Calu3 (cell line): ENCODE measurements around the gene ZNF25. TPM values are rescaled to one million over a fixed set of nuclear protein-coding genes. Genes with fewer than 3 reads are reported as not detected.
A peak's percentile ranks its signal among the peaks of the same experiment; 100 is the strongest.

Source experiments
- BruUV-seq: library from RNA; stranded (reverse); fragments of 400-500 nt; replicated peaks from 2 replicates; lab custom pipeline; 2021; lab: Mats Ljungman, UMichigan
- CTCF ChIA-PET: fragments of 300-600 bp; sonication (Branson Sonifier 250); formaldehyde crosslinking; loops from one replicate; lab custom pipeline; 2022; ENCODE audit warnings: antibody characterized with exemption; lab: Charles Lee
- DNase-seq: peaks from one replicate; pipeline ENCODE4 v3.0.0; 2022
- H3K27ac Mint-ChIP-seq: one replicate; pipeline ENCODE4 v1.8.0; 2022; ENCODE audit warnings: mixed read lengths; ENCODE audit not compliant: unreplicated experiment
- H3K27me3 Mint-ChIP-seq: one replicate; pipeline ENCODE4 v1.8.0; 2022; ENCODE audit warnings: mixed read lengths; ENCODE audit not compliant: unreplicated experiment
- H3K36me3 Mint-ChIP-seq: one replicate; pipeline ENCODE4 v1.8.0; 2022; ENCODE audit warnings: mild to moderate bottlenecking, moderate library complexity, mixed read lengths; ENCODE audit not compliant: insufficient read depth, unreplicated experiment
- H3K4me1 Mint-ChIP-seq: one replicate; pipeline ENCODE4 v1.8.0; 2022; ENCODE audit warnings: mild to moderate bottlenecking, low read depth, mixed read lengths; ENCODE audit not compliant: unreplicated experiment
- H3K4me3 Mint-ChIP-seq: one replicate; pipeline ENCODE4 v1.8.0; 2022; ENCODE audit warnings: mild to moderate bottlenecking, low read depth, moderate library complexity, mixed read lengths; ENCODE audit not compliant: unreplicated experiment
- H3K9me3 Mint-ChIP-seq: one replicate; pipeline ENCODE4 v1.8.0; 2022; ENCODE audit warnings: low read depth, mixed read lengths; ENCODE audit not compliant: unreplicated experiment
- CTCF ChIP-seq: fragments of 200-600 bp; IDR thresholded peaks from one replicate; pipeline ENCODE4 v1.8.0; 2022; ENCODE audit warnings: antibody characterized with exemption; ENCODE audit not compliant: unreplicated experiment
- intact Hi-C: fragments of 100-400 bp; cut with micrococcal nuclease; formaldehyde crosslinking; loops from one replicate; pipeline ENCODE4 v1.10.0; 2022; ENCODE audit not compliant: unreplicated experiment
- total RNA-seq: library from RNA; stranded (reverse); gene quantifications from 2 replicates; pipeline ENCODE4 v1.2.3, GENCODE V29; 2022

ZNF25 gene
- total RNA-seq, 1 experiment from 2014 or later: 2.8 TPM

- CTCF ChIA-PET: interaction anchor here (0.6 to 1.2 kb wide), 7 partner anchors 9 to 1111 kb away, joined by 3 to 14 read pairs (median 5); partner anchors contain the start of gene ZNF33A
- no peaks in the 10 kb centered on the region for H3K27me3 Mint-ChIP-seq
- BruUV-seq: no TSS peak
- no peak for DNase-seq
- intact Hi-C loops: loop anchor here (5.0 to 10.0 kb wide), 3 partner anchors 115 to 388 kb away; partner anchors contain the start of genes ZNF248 and ZNF37A
- H3K36me3 Mint-ChIP-seq: peaks cover 18% of the 10 kb centered on the region
- peak overlapping the region; percentile 93 for H3K4me3 Mint-ChIP-seq
- H3K9me3 Mint-ChIP-seq: no peaks in the 10 kb centered on the region
- peaks cover 9% of the 10 kb centered on the region for H3K4me1 Mint-ChIP-seq
- peak overlapping the region; percentile 84 for H3K27ac Mint-ChIP-seq
- no peak for TF ChIP-seq CTCF
Observed at GRCh38 chr10:37976880-37977203, 395 bp upstream of the ZNF25 start.

- no peak for TF ChIP-seq CTCF
- Mint-ChIP-seq H3K27ac (peak overlapping the region; percentile 84), H3K4me3 (peak overlapping the region; percentile 93), H3K36me3 (peaks cover 18% of the 10 kb centered on the region), H3K27me3 (no peaks in the 10 kb centered on the region), H3K9me3 (no peaks in the 10 kb centered on the region), H3K4me1 (peaks cover 9% of the 10 kb centered on the region)
- intact Hi-C loops: loop anchor here (5.0 to 10.0 kb wide), 3 partner anchors 117 to 389 kb away; partner anchors contain the start of genes ZNF248 and ZNF37A
- BruUV-seq: TSS peak; percentile 43
- no peak for DNase-seq
- CTCF ChIA-PET: no interaction called here
Observed at GRCh38 chr10:37975401-37975991, 951 bp downstream of the ZNF25 start.

- H3K27me3 Mint-ChIP-seq: no peaks in the 10 kb centered on the region
- no peak overlapping the region for H3K27ac Mint-ChIP-seq
- no peak overlapping the region for H3K4me3 Mint-ChIP-seq
- BruUV-seq: no TSS peak
- no peak for DNase-seq
- no peaks in the 10 kb centered on the region for H3K9me3 Mint-ChIP-seq
- CTCF ChIA-PET: no interaction called here
- peaks cover 9% of the 10 kb centered on the region for H3K4me1 Mint-ChIP-seq
- TF ChIP-seq CTCF: no peak
- peaks cover 18% of the 10 kb centered on the region for H3K36me3 Mint-ChIP-seq
- intact Hi-C loops: loop anchor here (10.0 kb wide), 1 partner anchor 392 kb away; no protein-coding TSS in a partner anchor
Observed at GRCh38 chr10:37972396-37972795, 4.1 kb downstream of the ZNF25 start.

- H3K27me3 Mint-ChIP-seq: no peaks in the 10 kb centered on the region
- H3K4me1 Mint-ChIP-seq: no peaks in the 10 kb centered on the region
- no peak overlapping the region for H3K27ac Mint-ChIP-seq
- no peak overlapping the region for H3K4me3 Mint-ChIP-seq
- intact Hi-C loops: no loop called here
- TF ChIP-seq CTCF: no peak
- peaks cover 19% of the 10 kb centered on the region for H3K9me3 Mint-ChIP-seq
- BruUV-seq: no TSS peak
- no peak for DNase-seq
- no peaks in the 10 kb centered on the region for H3K36me3 Mint-ChIP-seq
- CTCF ChIA-PET: no interaction called here
Observed at GRCh38 chr10:37965006-37965405, 11.4 kb downstream of the ZNF25 start.
